Endothelial cell of umbilical vein (primary cell): Measurements from ENCODE around the gene NCKAP5.

ENCODE experiments used
- CTCF ChIP-seq, 2 donors: IDR thresholded peaks; 1 replicate in 1 of 2; 2 replicates in 1 of 2; pipeline ENCODE4 v1.5.1; 2011; ENCODE audit warnings: low read length in 2 of 2, mild to moderate bottlenecking in 2 of 2, moderate library complexity in 2 of 2, control low read depth in 1 of 2, inconsistent platforms in 1 of 2, low read depth in 1 of 2; ENCODE audit not compliant: insufficient read depth in 1 of 2; ENCODE audit errors: extremely low read depth in 1 of 2
- EZH2 ChIP-seq: IDR thresholded peaks from 2 replicates; pipeline ENCODE4 v1.6.1; 2012; ENCODE audit warnings: borderline replicate concordance, low read depth, mild to moderate bottlenecking, moderate library complexity, low read length, inconsistent platforms; ENCODE audit not compliant: severe bottlenecking
- GATA2 ChIP-seq: IDR thresholded peaks from 2 replicates; pipeline ENCODE4 v1.7.0; 2011; ENCODE audit warnings: low read depth, mild to moderate bottlenecking, moderate library complexity, mixed read lengths, low read length; ENCODE audit not compliant: insufficient read length, insufficient read depth
- JUN ChIP-seq: IDR thresholded peaks from 2 replicates; pipeline ENCODE4 v1.6.1; 2011; ENCODE audit warnings: borderline replicate concordance, low read depth; ENCODE audit not compliant: insufficient read length, insufficient read depth
- MAX ChIP-seq: IDR thresholded peaks from 2 replicates; pipeline ENCODE4 v1.6.1; 2011; ENCODE audit not compliant: insufficient read depth, insufficient read length
- POLR2A ChIP-seq: IDR thresholded peaks from 2 replicates; pipeline ENCODE4 v1.6.1; 2012; ENCODE audit warnings: low read depth, mild to moderate bottlenecking, control low read depth, low read length
- POLR2AphosphoS5 ChIP-seq: IDR thresholded peaks from 2 replicates; pipeline ENCODE4 v1.6.1; 2012; ENCODE audit warnings: low read depth, mild to moderate bottlenecking, control low read depth, low read length, moderate library complexity; ENCODE audit not compliant: insufficient read depth

GRCh38 chr2:132632000-132632649 is 936.1 kb downstream of the NCKAP5 start:
- no peak for TF ChIP-seq CTCF (IDR thresholded peaks at IDR 0.05; ENCODE audit: extremely low read depth in 1 of 2, insufficient read depth in 1 of 2, low read depth in 1 of 2, low read length in 2 of 2)
- TF ChIP-seq POLR2AphosphoS5, result no peak
- no peak for TF ChIP-seq POLR2A
- TF ChIP-seq EZH2, result no peak
- TF ChIP-seq JUN, result no peak
- no peak for TF ChIP-seq GATA2
- TF ChIP-seq MAX, result no peak
